HG03442 (cell line): ENCODE data around the gene SEZ6L2.
"Not testable (repeated sequence)": the region's sequence is repeated elsewhere in the genome, so short reads cannot be mapped to it uniquely, and the experiment has no call there.

Source experiments
- ATAC-seq: cut with Tn5 transposase; IDR thresholded peaks from one replicate; pipeline ENCODE4 v1.9.1; 2021; ENCODE audit warnings: mild to moderate bottlenecking, moderate library complexity; ENCODE audit not compliant: unreplicated experiment

SEZ6L2 gene

GRCh38 chr16:29858149-29858849 is 41.1 kb downstream of the SEZ6L2 start:
- no peak for ATAC-seq

GRCh38 chr16:29857133-29857760 is 42.1 kb downstream of the SEZ6L2 start:
- ATAC-seq, result no peak

GRCh38 chr16:29854520-29855100 is 44.7 kb downstream of the SEZ6L2 start:
- no peak for ATAC-seq

- no peak for ATAC-seq
Measured at GRCh38 chr16:29852654-29853053, 46.7 kb downstream of the SEZ6L2 start.

- no peak for ATAC-seq
Measured at GRCh38 chr16:29850998-29851397, 48.4 kb downstream of the SEZ6L2 start.

GRCh38 chr16:29849505-29849904 is 49.8 kb downstream of the SEZ6L2 start:
- ATAC-seq, result no peak

GRCh38 chr16:29848420-29849297 is 50.7 kb downstream of the SEZ6L2 start:
- no peak for ATAC-seq

GRCh38 chr16:29845656-29846055 is 53.7 kb downstream of the SEZ6L2 start:
- ATAC-seq, result no peak

- no peak for ATAC-seq
Measured at GRCh38 chr16:29844575-29845331, 54.6 kb downstream of the SEZ6L2 start.

- ATAC-seq, result no peak
Measured at GRCh38 chr16:29843931-29844330, 55.4 kb downstream of the SEZ6L2 start.

GRCh38 chr16:29842732-29843346 is 56.5 kb downstream of the SEZ6L2 start:
- no peak for ATAC-seq

- no peak for ATAC-seq
Measured at GRCh38 chr16:29841631-29842030, 57.7 kb downstream of the SEZ6L2 start.

GRCh38 chr16:29840240-29840639 is 59.1 kb downstream of the SEZ6L2 start:
- ATAC-seq, result no peak

- ATAC-seq, result no peak
Measured at GRCh38 chr16:29839822-29840221, 59.5 kb downstream of the SEZ6L2 start.

- ATAC-seq, result no peak
Measured at GRCh38 chr16:29837841-29838240, 61.5 kb downstream of the SEZ6L2 start.

- no peak for ATAC-seq
Measured at GRCh38 chr16:29836623-29837022, 62.7 kb downstream of the SEZ6L2 start.

GRCh38 chr16:29835926-29836325 is 63.4 kb downstream of the SEZ6L2 start:
- ATAC-seq, result no peak

- no peak for ATAC-seq
Measured at GRCh38 chr16:29834079-29834478, 65.3 kb downstream of the SEZ6L2 start.

- ATAC-seq, result not testable (repeated sequence)
Measured at GRCh38 chr16:29833219-29833618, 66.1 kb downstream of the SEZ6L2 start.

GRCh38 chr16:29831490-29831889 is 67.9 kb downstream of the SEZ6L2 start:
- no peak for ATAC-seq
